Measurements from ENCODE around the gene PDCD1. TPM values are rescaled to one million over a fixed set of nuclear protein-coding genes. Genes with fewer than 3 reads are reported as not detected.

Gene PDCD1
- total and polyA plus RNA-seq, 9 donors = 0.13 to 0.57 (median 0.27) TPM; not detected in 2

GRCh38 chr2:241892299-241893137 lies 33.8 kb upstream of the PDCD1 start:
- Histone ChIP-seq H3K36me3 (no peaks in the 10 kb centered on the region), H3K4me1 (ENCODE audit: insufficient read depth) (peaks cover 17% of the 10 kb centered on the region), H3K27ac (no peak overlapping the region), H3K27me3 (no peaks in the 10 kb centered on the region), H3K4me3 (no peak overlapping the region), H3K9me3 (no peaks in the 10 kb centered on the region)
- peak; percentile 28 to 55 (median 49) for DNase-seq
- TF ChIP-seq EP300 (IDR thresholded peaks at IDR 0.05) (no peak), POLR2A (IDR thresholded peaks at IDR 0.05) (no peak), CTCF (IDR thresholded peaks at IDR 0.05) (no peak)
- intact Hi-C loops (cut with DNase I) = no loop called here
- 57 to 68% (median 57%) methylated on average over 22 of the region's 22 CpGs for WGBS, 3 donors

GRCh38 chr2:241891988-241892298 lies 33.2 kb upstream of the PDCD1 start:
- no peaks in the 10 kb centered on the region for H3K9me3 ChIP-seq
- TF ChIP-seq POLR2A (IDR thresholded peaks at IDR 0.05) = no peak
- no peak for TF ChIP-seq EP300 (IDR thresholded peaks at IDR 0.05)
- no peak for TF ChIP-seq CTCF (IDR thresholded peaks at IDR 0.05)
- no peaks in the 10 kb centered on the region for H3K36me3 ChIP-seq
- intact Hi-C loops (cut with DNase I) = no loop called here
- H3K27ac ChIP-seq = no peak overlapping the region
- H3K27me3 ChIP-seq = no peaks in the 10 kb centered on the region
- WGBS, 3 donors = 68 to 83% (median 79%) methylated on average over 3 of the region's 3 CpGs
- no peak for DNase-seq
- H3K4me3 ChIP-seq = no peak overlapping the region
- peaks cover 17% of the 10 kb centered on the region for H3K4me1 ChIP-seq (ENCODE audit: insufficient read depth)

- no peaks in the 10 kb centered on the region for H3K27me3 ChIP-seq
- DNase-seq = peak in 2 of 5 donors; percentile 18 to 31
- TF ChIP-seq CTCF (IDR thresholded peaks at IDR 0.05) (no peak), POLR2A (IDR thresholded peaks at IDR 0.05) (no peak), EP300 (IDR thresholded peaks at IDR 0.05) (no peak)
- peaks cover 17% of the 10 kb centered on the region for H3K4me1 ChIP-seq (ENCODE audit: insufficient read depth)
- intact Hi-C loops (cut with DNase I) = no loop called here
- 90 to 94% (median 93%) methylated on average over 27 of the region's 27 CpGs for WGBS, 3 donors
- H3K9me3 ChIP-seq = no peaks in the 10 kb centered on the region
- H3K27ac ChIP-seq = no peak overlapping the region
- H3K36me3 ChIP-seq = no peaks in the 10 kb centered on the region
- no peak overlapping the region for H3K4me3 ChIP-seq
Observed at GRCh38 chr2:241891315-241891987, 32.8 kb upstream of the PDCD1 start.

GRCh38 chr2:241890524-241891235 lies 32.0 kb upstream of the PDCD1 start:
- Histone ChIP-seq H3K36me3 (no peaks in the 10 kb centered on the region), H3K27me3 (no peaks in the 10 kb centered on the region), H3K9me3 (no peaks in the 10 kb centered on the region), H3K4me3 (no peak overlapping the region), H3K4me1 (ENCODE audit: insufficient read depth) (peaks cover 12% of the 10 kb centered on the region), H3K27ac (no peak overlapping the region)
- WGBS, 3 donors = 91 to 95% (median 94%) methylated on average over 29 of the region's 29 CpGs
- peak in 1 of 5 donors; percentile 26 for DNase-seq
- TF ChIP-seq EP300 (IDR thresholded peaks at IDR 0.05) (no peak), CTCF (IDR thresholded peaks at IDR 0.05) (no peak), POLR2A (IDR thresholded peaks at IDR 0.05) (no peak)
- intact Hi-C loops (cut with DNase I) = no loop called here

Data from ovary (tissue), 9 donors.